AG09319 (cell line): ENCODE data around the gene COMMD6.

Experiments
- DNase-seq: peaks from one replicate; pipeline ENCODE4 v3.0.0-alpha.2; 2010; ENCODE audit warnings: low read depth; ENCODE audit errors: extremely low read depth
- CTCF ChIP-seq: IDR thresholded peaks from 2 replicates; pipeline ENCODE4 v1.5.1; 2011; ENCODE audit warnings: low read depth, mild to moderate bottlenecking, inconsistent platforms, low read length, moderate library complexity

Gene COMMD6

GRCh38 chr13:75481176-75482069 lies 56.2 kb downstream of the COMMD6 start:
- no peak for TF ChIP-seq CTCF
- no peak for DNase-seq

- TF ChIP-seq CTCF, result no peak
- DNase-seq, result no peak
These were observed 56.9 kb downstream of the COMMD6 start for GRCh38 chr13:75480671-75481175.

- no peak for TF ChIP-seq CTCF
These were observed 58.4 kb downstream of the COMMD6 start for GRCh38 chr13:75479102-75479740.

GRCh38 chr13:75478659-75479058 lies 59.0 kb downstream of the COMMD6 start:
- no peak for DNase-seq
- TF ChIP-seq CTCF, result no peak

More at GRCh38 chr13:75479102-75479740, 58.4 kb downstream of the COMMD6 start:
- no peak for DNase-seq
